K562 (cell line): ENCODE measurements around the gene PDIA5. TPM values are rescaled to one million over a fixed set of nuclear protein-coding genes. Genes with fewer than 3 reads are reported as not detected.

Experiments
- ATAC-seq: fragments of 200-7000 bp; cut with Tn5 transposase; 3 replicates; pipeline ENCODE4 v1.9.1; 2020; ENCODE audit warnings: moderate library complexity
- BruUV-seq: library from RNA; stranded (reverse); fragments of 400-500 nt; replicated peaks from 2 replicates; lab custom pipeline; 2021; lab: Mats Ljungman, UMichigan
- CTCF ChIA-PET: fragments of 300-600 bp; formaldehyde crosslinking; extraction: SDS; loops from one replicate; lab custom pipeline; 2021; ENCODE audit warnings: low intra/inter-chr PET ratio; lab: Yijun Ruan, JAX
- POLR2A ChIA-PET: fragments of 300-600, 350-650 bp; sonication (Branson Sonifier 250); formaldehyde crosslinking; extraction: SDS; loops from one replicate; lab custom pipeline; 2021; ENCODE audit warnings: antibody characterized with exemption, inconsistent platforms; lab: Yijun Ruan, JAX
- DNase-seq, 4 experiments: peaks; one replicate each; pipeline versions ENCODE4 v3.0.0 to v3.0.0-alpha.2; 2011 to 2018; ENCODE audit warnings: low spot score in 3 of 4, mixed read lengths in 3 of 4; ENCODE audit errors: extremely low read depth in 1 of 4
- FAIRE-seq: peaks from 2 replicates; lab custom pipeline; 2011; peaks lifted over from hg19 to GRCh38; lab: Jason Lieb, UNC
- H2AFZ ChIP-seq: 2 replicates; pipeline ENCODE4 v1.6.0; 2011; ENCODE audit warnings: low read depth, low read length, control low read depth, inconsistent platforms
- H3K27ac ChIP-seq: fragments of 200-600 bp; 3 replicates; pipeline ENCODE4 v1.8.0; 2011; ENCODE audit warnings: low read depth, mild to moderate bottlenecking, control low read depth, inconsistent platforms, low read length, moderate library complexity, mixed read lengths; ENCODE audit errors: extremely low read depth
- H3K27me3 ChIP-seq, 2 experiments: fragments of 300-600 bp in 1 of 2; 2 replicates in 1 of 2; 3 replicates in 1 of 2; pipeline versions ENCODE4 v1.6.0 to v1.8.0; 2011; ENCODE audit warnings: inconsistent platforms in 2 of 2, low read length in 2 of 2, mild to moderate bottlenecking in 1 of 2, mixed read lengths in 1 of 2, moderate library complexity in 1 of 2; ENCODE audit not compliant: control insufficient read depth in 2 of 2, insufficient read depth in 2 of 2
- H3K36me3 ChIP-seq: fragments of 300-600 bp; 3 replicates; pipeline ENCODE4 v1.8.0; 2011; ENCODE audit warnings: mild to moderate bottlenecking, low read length, inconsistent platforms; ENCODE audit not compliant: control insufficient read depth, insufficient read depth
- H3K4me1 ChIP-seq, 2 experiments: fragments of 200-600 bp in 1 of 2; replicated peaks in 1 of 2; 2 replicates in 1 of 2; 3 replicates in 1 of 2; pipeline versions ENCODE4 v1.5.1 to v1.8.0; 2011; ENCODE audit warnings: inconsistent platforms in 2 of 2, low read length in 2 of 2, mild to moderate bottlenecking in 1 of 2, mixed read lengths in 1 of 2, moderate library complexity in 1 of 2; ENCODE audit not compliant: control insufficient read depth in 2 of 2, insufficient read depth in 2 of 2
- H3K4me2 ChIP-seq: 2 replicates; pipeline ENCODE4 v1.6.1; 2011; ENCODE audit warnings: low read length, control low read depth, inconsistent platforms, mixed read lengths; ENCODE audit not compliant: insufficient read depth
- H3K4me3 ChIP-seq: fragments of 200-600 bp; sonication (generic), shearing (Covaris generic); 2 replicates; pipeline ENCODE4 v1.5.1; 2016; ENCODE audit warnings: control low read depth, inconsistent platforms
- H3K79me2 ChIP-seq: fragments of 200-600 bp; 3 replicates; pipeline ENCODE4 v1.8.0; 2011; ENCODE audit warnings: low read length, inconsistent platforms; ENCODE audit not compliant: control insufficient read depth, insufficient read depth
- H3K9ac ChIP-seq, 2 experiments: 2 replicates each; pipeline versions ENCODE4 v1.6.0 to v1.6.1; 2011; ENCODE audit warnings: low read depth in 2 of 2, low read length in 2 of 2, control low read depth in 1 of 2, inconsistent platforms in 1 of 2, mild to moderate bottlenecking in 1 of 2, mixed read lengths in 1 of 2; ENCODE audit not compliant: insufficient read depth in 1 of 2
- H3K9me1 ChIP-seq: one replicate; pipeline ENCODE4 v1.6.0; 2011; ENCODE audit warnings: inconsistent platforms, mild to moderate bottlenecking, low read length, moderate library complexity; ENCODE audit not compliant: control insufficient read depth, insufficient read depth
- H3K9me3 ChIP-seq: replicated peaks from 2 replicates; pipeline ENCODE4 v1.5.1; 2011; ENCODE audit warnings: low read depth, low read length, inconsistent platforms; ENCODE audit not compliant: control insufficient read depth, insufficient read depth
- H4K20me1 ChIP-seq: replicated peaks from 2 replicates; pipeline ENCODE4 v1.6.1; 2011; ENCODE audit warnings: low read length, inconsistent platforms, mixed read lengths; ENCODE audit not compliant: control insufficient read depth, insufficient read depth
- CREB3L1 ChIP-seq: fragments of 450-650 bp; IDR thresholded peaks from 2 replicates; pipeline ENCODE4 v1.6.1; 2014; ENCODE audit warnings: low read depth, mild to moderate bottlenecking, moderate library complexity, borderline replicate concordance
- EZH2 ChIP-seq: IDR thresholded peaks from 2 replicates; pipeline ENCODE4 v1.6.1; 2012; ENCODE audit warnings: low read depth, mild to moderate bottlenecking, inconsistent platforms, low read length, borderline replicate concordance
- FIP1L1 ChIP-seq: fragments of 200-400 bp; formaldehyde crosslinking; IDR thresholded peaks from 2 replicates; pipeline ENCODE4 v1.6.1; 2018; ENCODE audit warnings: mild to moderate bottlenecking, low read depth, low read length; ENCODE audit not compliant: poor library complexity, severe bottlenecking
- GTF2A2 ChIP-seq: IDR thresholded peaks from 2 replicates; pipeline ENCODE4 v1.6.1; 2016; ENCODE audit warnings: mild to moderate bottlenecking, missing genetic modification characterization, missing compliant biosample characterization
- MCM2 ChIP-seq: fragments of 450-650 bp; IDR thresholded peaks from 2 replicates; pipeline ENCODE4 v1.6.1; 2017; ENCODE audit warnings: low read depth, mild to moderate bottlenecking
- MCM3 ChIP-seq: fragments of 450-650 bp; IDR thresholded peaks from 2 replicates; pipeline ENCODE4 v1.6.1; 2016
- MED1 ChIP-seq: sonication (generic); formaldehyde crosslinking; IDR thresholded peaks from 2 replicates; pipeline ENCODE4 v1.8.1; 2023; ENCODE audit warnings: missing genetic modification reagents, borderline replicate concordance
- MEIS2 ChIP-seq: fragments of 450-650 bp; IDR thresholded peaks from 2 replicates; pipeline ENCODE4 v1.6.1; 2014; ENCODE audit warnings: mild to moderate bottlenecking; ENCODE audit not compliant: partially characterized antibody
- SIX5 ChIP-seq, 2 experiments: IDR thresholded peaks; 2 replicates each; pipeline ENCODE4 v1.6.1; 2011; ENCODE audit warnings: low read length in 2 of 2, borderline replicate concordance in 1 of 2, low read depth in 1 of 2, mild to moderate bottlenecking in 1 of 2, moderate library complexity in 1 of 2; ENCODE audit not compliant: insufficient read depth in 1 of 2
- ZBTB17 ChIP-seq: fragments of 450-650 bp; formaldehyde crosslinking; IDR thresholded peaks from 2 replicates; pipeline ENCODE4 v1.4.0; 2020; ENCODE audit warnings: mild to moderate bottlenecking
- ZNF124 ChIP-seq: sonication (generic); formaldehyde crosslinking; IDR thresholded peaks from 2 replicates; pipeline ENCODE4 v1.8.1; 2022; ENCODE audit warnings: missing genetic modification reagents
- ZNF584 ChIP-seq: fragments of 200-800 bp; sonication (Bioruptor generic); IDR thresholded peaks from 2 replicates; pipeline ENCODE4 v1.6.1; 2016; ENCODE audit warnings: low read depth, mild to moderate bottlenecking, missing genetic modification characterization, missing compliant biosample characterization
- ZNF592 ChIP-seq: fragments of 450-650 bp; IDR thresholded peaks from 2 replicates; pipeline ENCODE4 v1.6.1; 2017; ENCODE audit warnings: antibody characterized with exemption, mild to moderate bottlenecking
- WGBS: fragments of 100-300 bp; shearing (Covaris generic); methylation state at CpG from one replicate; pipeline ENCODE4 v1.1.6; 2016; ENCODE audit warnings: low coverage, mixed read lengths; ENCODE audit not compliant: insufficient coverage; ENCODE audit errors: missing lambda C conversion rate; 5-methylcytosine and 5-hydroxymethylcytosine counted together
- in situ Hi-C: fragments of 300-500 bp; cut with MboI; formaldehyde crosslinking; loops from 4 replicates; pipeline ENCODE4 v1.15.0; 2018; ENCODE audit warnings: inconsistent platforms, mixed read lengths
- intact Hi-C: fragments of 100-400 bp; cut with micrococcal nuclease; formaldehyde crosslinking; loops from 2 replicates; pipeline ENCODE4 v1.14.2; 2022
- polyA plus RNA-seq, 8 experiments: library from polyadenylated mRNA; depleted of rRNA in 4 of 8; stranded (reverse) in 5 of 8; unstranded in 3 of 8; fragments of >200 nt; fragmentation: Nextera tagmentation in 2 of 8; fragmentation: Illumina TruSeq in 1 of 8; extraction: Ambion mirVana in 2 of 8; extraction: Trizol in 1 of 8; gene quantifications; 2 replicates each; pipeline versions ENCODE4 v1.2.1 to v1.2.3, GENCODE V29; 2011 to 2014; ENCODE audit warnings: inconsistent platforms in 1 of 8, missing spikeins in 1 of 8
- total RNA-seq, 7 experiments: library from RNA; depleted of rRNA in 6 of 7; stranded (reverse); fragments of >200 nt in 6 of 7; fragmentation: Illumina TruSeq in 2 of 7; extraction: Trizol in 2 of 7; gene quantifications; 2 replicates each; pipeline versions ENCODE4 v1.2.1 to v1.2.3, GENCODE V29; 2011 to 2021; ENCODE audit warnings: low replicate concordance in 1 of 7

The PDIA5 gene
- total and polyA plus RNA-seq, 9 of the 15 experiments (the other 6 are each of a cell fraction or from before 2014, with no cell fraction given): 3.4 to 31.8 (median 19.6) TPM

GRCh38 chr3:123105201-123106189 is 38.7 kb downstream of the PDIA5 start:
- H3K9me1 ChIP-seq: no peaks in the 10 kb centered on the region
- H3K4me2 ChIP-seq: no peak overlapping the region
- intact Hi-C loops (no loop called here), in situ Hi-C loops (no loop called here)
- H3K79me2 ChIP-seq: no peaks in the 10 kb centered on the region
- ATAC-seq (no peak), FAIRE-seq (no peak), DNase-seq (no peak)
- no peak overlapping the region for H2AFZ ChIP-seq
- H3K4me3 ChIP-seq: no peak overlapping the region
- POLR2A ChIA-PET: no interaction called here
- TF ChIP-seq MEIS2: no peak
- TF ChIP-seq ZNF584 (CRISPR knock-in tag): no peak
- no peak for TF ChIP-seq CREB3L1
- no peak for TF ChIP-seq MED1 (CRISPR knock-in tag)
- no peak for TF ChIP-seq FIP1L1
- TF ChIP-seq ZNF592: no peak
- TF ChIP-seq ZBTB17: no peak
- no peak for TF ChIP-seq EZH2
- no peak for TF ChIP-seq ZNF124 (CRISPR knock-in tag)
- no peak for TF ChIP-seq MCM2
- TF ChIP-seq MCM3: no peak
- TF ChIP-seq SIX5 (IDR thresholded peaks at IDR 0.05; ENCODE audit: borderline replicate concordance in 1 of 2, insufficient read depth in 1 of 2, low read depth in 1 of 2, low read length in 2 of 2): no peak
- no peak for TF ChIP-seq GTF2A2 (tag)
- peaks cover 88% of the 10 kb centered on the region; the same call in 2 of the 3 replicates for H3K36me3 ChIP-seq
- no peaks in the 10 kb centered on the region for H3K9me3 ChIP-seq
- 88% methylated on average over 10 of the region's 12 CpGs for WGBS
- H3K4me1 ChIP-seq: no peaks in the 10 kb centered on the region
- no peaks in the 10 kb centered on the region for H3K27me3 ChIP-seq
- H4K20me1 ChIP-seq: no peaks in the 10 kb centered on the region
- H3K9ac ChIP-seq: no peak overlapping the region
- H3K27ac ChIP-seq: no peak overlapping the region
- CTCF ChIA-PET: no interaction called here
- BruUV-seq: no TSS peak
